ENCODE measurements around the gene CLEC4G. TPM values are rescaled to one million over a fixed set of nuclear protein-coding genes. Genes with fewer than 3 reads are reported as not detected.

CLEC4G gene
- total and polyA plus RNA-seq, 2 of the 13 experiments (the other 11 are each of a cell fraction or from before 2014, with no cell fraction given): not detected

DNA sequence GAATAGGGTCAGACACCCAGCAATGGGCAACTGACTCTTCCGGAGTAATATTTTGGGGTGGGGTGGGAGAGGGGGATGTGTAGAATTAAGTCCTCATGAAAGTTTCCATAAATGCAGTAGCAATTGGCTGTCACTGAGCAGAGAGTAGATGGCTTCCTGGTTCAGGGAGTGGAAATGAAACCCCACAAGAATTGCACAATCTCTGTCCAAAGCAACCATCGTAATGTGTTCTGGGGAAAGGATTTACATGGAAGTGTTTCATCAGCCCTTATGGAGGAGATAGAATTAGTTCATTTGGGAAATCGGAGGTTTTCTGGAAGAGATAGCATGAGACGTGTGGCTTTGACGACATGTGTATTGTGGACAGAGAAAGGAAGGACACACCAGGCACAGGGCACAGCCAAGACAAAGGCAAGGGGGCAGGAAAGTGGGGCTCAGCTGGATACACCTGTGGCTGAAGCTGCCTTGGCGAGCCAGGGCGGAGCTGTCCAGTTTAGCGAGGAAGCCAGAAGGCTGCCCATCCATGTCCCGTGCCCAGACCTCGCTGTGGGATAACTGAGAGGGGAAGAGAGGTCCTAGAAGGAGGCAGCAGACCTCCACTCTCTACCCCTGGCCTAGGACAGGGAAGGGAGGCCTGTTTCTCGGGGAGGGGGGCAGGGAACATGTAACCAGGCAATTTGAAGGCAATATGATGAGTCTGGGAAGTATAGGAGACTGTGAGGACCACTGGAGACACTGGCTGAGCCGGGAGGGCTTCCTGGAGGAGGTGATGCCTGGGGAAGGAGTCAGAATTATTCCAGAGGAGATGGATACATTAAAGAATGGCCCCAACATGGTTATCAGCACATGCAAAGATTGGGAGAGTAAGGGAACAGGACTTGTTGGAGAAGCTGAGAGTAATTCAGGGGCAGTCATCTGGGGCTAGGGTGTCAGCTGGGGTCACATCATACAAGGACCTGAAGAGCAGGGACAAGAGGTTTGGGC is 2.6 kb upstream of the CLEC4G start:
- DNase-seq (ENCODE audit: low spot score) (no peak), ATAC-seq (no peak), FAIRE-seq (no peak)
- intact Hi-C loops (cut with micrococcal nuclease; ENCODE audit: unreplicated experiment): no loop called here
- no peaks in the 10 kb centered on the region for H3K36me3 ChIP-seq (replicated peaks in 1 of 2; ENCODE audit: control insufficient read depth in 1 of 2, insufficient read depth in 2 of 2, low read length in 2 of 2)
- 0 out of 2 replicates have a peak, but pooled peaks cover 4% of the 10 kb centered on the region for H3K4me1 ChIP-seq (ENCODE audit: insufficient read depth, low read length)
- CTCF ChIA-PET (ENCODE audit: low intra/inter-chr PET ratio, low total read pairs): no interaction called here
- H4K20me1 ChIP-seq (ENCODE audit: insufficient read depth, low read length): no peaks in the 10 kb centered on the region
- no TSS peak for BruUV-seq (replicated peaks)
- no peaks in the 10 kb centered on the region for H3K79me2 ChIP-seq (ENCODE audit: insufficient read depth, low read length)
- no peak overlapping the region for H3K4me2 ChIP-seq (ENCODE audit: low read depth, low read length)
- in situ Hi-C loops (cut with HindIII; ENCODE audit: extremely low pct_ligation_motif_present, low pct_unique_long_range_greater_than_20kb): no loop called here
- H3K27me3 ChIP-seq (ENCODE audit: control insufficient read depth in 1 of 2, insufficient read depth in 2 of 2, low read length in 2 of 2): peaks cover 0 to 14% of the 10 kb centered on the region in 2 experiments; a peak in 2 of 5 replicates
- H3K27ac ChIP-seq (ENCODE audit: extremely low read length, insufficient read depth, low read length): no peak overlapping the region
- H3K9me3 ChIP-seq (ENCODE audit: low read length): no peaks in the 10 kb centered on the region
- WGBS (ENCODE audit: low lambda C conversion rate): 3% methylated on average over 11 of the region's 12 CpGs
- H3K4me3 ChIP-seq (replicated peaks in 1 of 3; ENCODE audit: insufficient read depth in 1 of 3, low read depth in 2 of 3, low read length in 3 of 3): no peak overlapping the region
- TF ChIP-seq ZNF24 (IDR thresholded peaks at IDR 0.05) (no peak), ZNF441 (CRISPR knock-in tag; IDR thresholded peaks at IDR 0.05; ENCODE audit: borderline replicate concordance) (no peak), CEBPG (CRISPR knock-in tag; IDR thresholded peaks at IDR 0.05) (peak; percentile 74), CEBPB (IDR thresholded peaks at IDR 0.05; ENCODE audit: borderline replicate concordance, low read depth, low read length) (peak; percentile 91)
- POLR2A ChIA-PET: no interaction called here
- no peak overlapping the region for H2AFZ ChIP-seq (ENCODE audit: low read length)
- no peak overlapping the region for H3K9ac ChIP-seq (ENCODE audit: insufficient read depth, low read depth, low read length)

DNA sequence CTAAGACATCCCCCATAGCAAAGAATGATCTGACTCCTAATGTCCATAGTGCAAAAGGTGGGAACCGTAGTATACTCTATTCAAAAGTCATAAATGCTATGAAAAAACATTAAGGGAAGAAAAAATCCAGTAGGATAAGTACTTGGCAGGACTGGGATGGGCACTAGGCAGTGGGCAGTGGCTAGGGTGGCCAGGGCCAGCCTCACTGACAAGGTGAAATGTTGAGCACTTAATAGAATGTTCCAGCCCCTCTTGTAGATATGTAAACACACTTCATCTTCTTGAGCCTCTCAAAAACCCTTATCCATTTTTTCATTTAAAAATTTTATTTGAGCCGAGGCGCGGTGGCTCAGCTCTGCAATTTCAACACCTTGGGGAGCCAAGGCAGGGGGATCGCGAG is 1.5 kb upstream of the CLEC4G start:
- H4K20me1 ChIP-seq (ENCODE audit: insufficient read depth, low read length): no peaks in the 10 kb centered on the region
- no TSS peak for BruUV-seq (replicated peaks)
- H3K27ac ChIP-seq (ENCODE audit: extremely low read length, insufficient read depth, low read length): no peak overlapping the region
- H3K9me3 ChIP-seq (ENCODE audit: low read length): no peaks in the 10 kb centered on the region
- no peak overlapping the region for H3K4me2 ChIP-seq (ENCODE audit: low read depth, low read length)
- DNase-seq (ENCODE audit: low spot score) (no peak), ATAC-seq (no peak), FAIRE-seq (no peak)
- H3K27me3 ChIP-seq (ENCODE audit: control insufficient read depth in 1 of 2, insufficient read depth in 2 of 2, low read length in 2 of 2): peaks cover 0 to 25% of the 10 kb centered on the region in 2 experiments; a peak in 3 of 5 replicates
- WGBS (ENCODE audit: low lambda C conversion rate): 19% methylated on average over 6 of the region's 6 CpGs
- H3K9ac ChIP-seq (ENCODE audit: insufficient read depth, low read depth, low read length): no peak overlapping the region
- H2AFZ ChIP-seq (ENCODE audit: low read length): no peak overlapping the region
- POLR2A ChIA-PET: no interaction called here
- in situ Hi-C loops (cut with HindIII; ENCODE audit: extremely low pct_ligation_motif_present, low pct_unique_long_range_greater_than_20kb) (no loop called here), intact Hi-C loops (cut with micrococcal nuclease; ENCODE audit: unreplicated experiment) (no loop called here)
- no peak overlapping the region for H3K4me3 ChIP-seq (replicated peaks in 1 of 3; ENCODE audit: insufficient read depth in 1 of 3, low read depth in 2 of 3, low read length in 3 of 3)
- H3K79me2 ChIP-seq (ENCODE audit: insufficient read depth, low read length): no peaks in the 10 kb centered on the region
- H3K36me3 ChIP-seq (replicated peaks in 1 of 2; ENCODE audit: control insufficient read depth in 1 of 2, insufficient read depth in 2 of 2, low read length in 2 of 2): no peaks in the 10 kb centered on the region
- CTCF ChIA-PET (ENCODE audit: low intra/inter-chr PET ratio, low total read pairs): no interaction called here
- 0 out of 2 replicates have a peak, but pooled peaks cover 4% of the 10 kb centered on the region for H3K4me1 ChIP-seq (ENCODE audit: insufficient read depth, low read length)
- TF ChIP-seq, protein P1, sequence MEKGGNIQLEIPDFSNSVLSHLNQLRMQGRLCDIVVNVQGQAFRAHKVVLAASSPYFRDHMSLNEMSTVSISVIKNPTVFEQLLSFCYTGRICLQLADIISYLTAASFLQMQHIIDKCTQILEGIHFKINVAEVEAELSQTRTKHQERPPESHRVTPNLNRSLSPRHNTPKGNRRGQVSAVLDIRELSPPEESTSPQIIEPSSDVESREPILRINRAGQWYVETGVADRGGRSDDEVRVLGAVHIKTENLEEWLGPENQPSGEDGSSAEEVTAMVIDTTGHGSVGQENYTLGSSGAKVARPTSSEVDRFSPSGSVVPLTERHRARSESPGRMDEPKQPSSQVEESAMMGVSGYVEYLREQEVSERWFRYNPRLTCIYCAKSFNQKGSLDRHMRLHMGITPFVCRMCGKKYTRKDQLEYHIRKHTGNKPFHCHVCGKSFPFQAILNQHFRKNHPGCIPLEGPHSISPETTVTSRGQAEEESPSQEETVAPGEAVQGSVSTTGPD (CRISPR knock-in tag; IDR thresholded peaks at IDR 0.05): no peak
- TF ChIP-seq, protein P2, sequence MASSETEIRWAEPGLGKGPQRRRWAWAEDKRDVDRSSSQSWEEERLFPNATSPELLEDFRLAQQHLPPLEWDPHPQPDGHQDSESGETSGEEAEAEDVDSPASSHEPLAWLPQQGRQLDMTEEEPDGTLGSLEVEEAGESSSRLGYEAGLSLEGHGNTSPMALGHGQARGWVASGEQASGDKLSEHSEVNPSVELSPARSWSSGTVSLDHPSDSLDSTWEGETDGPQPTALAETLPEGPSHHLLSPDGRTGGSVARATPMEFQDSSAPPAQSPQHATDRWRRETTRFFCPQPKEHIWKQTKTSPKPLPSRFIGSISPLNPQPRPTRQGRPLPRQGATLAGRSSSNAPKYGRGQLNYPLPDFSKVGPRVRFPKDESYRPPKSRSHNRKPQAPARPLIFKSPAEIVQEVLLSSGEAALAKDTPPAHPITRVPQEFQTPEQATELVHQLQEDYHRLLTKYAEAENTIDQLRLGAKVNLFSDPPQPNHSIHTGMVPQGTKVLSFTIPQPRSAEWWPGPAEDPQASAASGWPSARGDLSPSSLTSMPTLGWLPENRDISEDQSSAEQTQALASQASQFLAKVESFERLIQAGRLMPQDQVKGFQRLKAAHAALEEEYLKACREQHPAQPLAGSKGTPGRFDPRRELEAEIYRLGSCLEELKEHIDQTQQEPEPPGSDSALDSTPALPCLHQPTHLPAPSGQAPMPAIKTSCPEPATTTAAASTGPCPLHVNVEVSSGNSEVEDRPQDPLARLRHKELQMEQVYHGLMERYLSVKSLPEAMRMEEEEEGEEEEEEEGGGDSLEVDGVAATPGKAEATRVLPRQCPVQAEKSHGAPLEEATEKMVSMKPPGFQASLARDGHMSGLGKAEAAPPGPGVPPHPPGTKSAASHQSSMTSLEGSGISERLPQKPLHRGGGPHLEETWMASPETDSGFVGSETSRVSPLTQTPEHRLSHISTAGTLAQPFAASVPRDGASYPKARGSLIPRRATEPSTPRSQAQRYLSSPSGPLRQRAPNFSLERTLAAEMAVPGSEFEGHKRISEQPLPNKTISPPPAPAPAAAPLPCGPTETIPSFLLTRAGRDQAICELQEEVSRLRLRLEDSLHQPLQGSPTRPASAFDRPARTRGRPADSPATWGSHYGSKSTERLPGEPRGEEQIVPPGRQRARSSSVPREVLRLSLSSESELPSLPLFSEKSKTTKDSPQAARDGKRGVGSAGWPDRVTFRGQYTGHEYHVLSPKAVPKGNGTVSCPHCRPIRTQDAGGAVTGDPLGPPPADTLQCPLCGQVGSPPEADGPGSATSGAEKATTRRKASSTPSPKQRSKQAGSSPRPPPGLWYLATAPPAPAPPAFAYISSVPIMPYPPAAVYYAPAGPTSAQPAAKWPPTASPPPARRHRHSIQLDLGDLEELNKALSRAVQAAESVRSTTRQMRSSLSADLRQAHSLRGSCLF (CRISPR knock-in tag; IDR thresholded peaks at IDR 0.05; ENCODE audit: borderline replicate concordance): no peak
- TF ChIP-seq KDM6A (CRISPR knock-in tag; IDR thresholded peaks at IDR 0.05; ENCODE audit: low read depth) (no peak), ZNF232 (CRISPR knock-in tag; IDR thresholded peaks at IDR 0.05; ENCODE audit: borderline replicate concordance) (no peak), ATF7 (IDR thresholded peaks at IDR 0.05) (no peak), ATF7 (CRISPR knock-in tag; IDR thresholded peaks at IDR 0.05) (no peak), ZFP37 (CRISPR knock-in tag; IDR thresholded peaks at IDR 0.05; ENCODE audit: borderline replicate concordance) (no peak)
